ELF-1 (cell line): ENCODE results near the gene NRSN2.
A peak's percentile ranks its signal among the peaks of the same experiment; 100 is the strongest.

ENCODE experiments used
- DNase-seq: peaks from one replicate; pipeline ENCODE4 v3.0.0-alpha.2; 2016; ENCODE audit warnings: low read depth, low spot score

NRSN2 gene, protein sequence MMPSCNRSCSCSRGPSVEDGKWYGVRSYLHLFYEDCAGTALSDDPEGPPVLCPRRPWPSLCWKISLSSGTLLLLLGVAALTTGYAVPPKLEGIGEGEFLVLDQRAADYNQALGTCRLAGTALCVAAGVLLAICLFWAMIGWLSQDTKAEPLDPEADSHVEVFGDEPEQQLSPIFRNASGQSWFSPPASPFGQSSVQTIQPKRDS

DNA sequence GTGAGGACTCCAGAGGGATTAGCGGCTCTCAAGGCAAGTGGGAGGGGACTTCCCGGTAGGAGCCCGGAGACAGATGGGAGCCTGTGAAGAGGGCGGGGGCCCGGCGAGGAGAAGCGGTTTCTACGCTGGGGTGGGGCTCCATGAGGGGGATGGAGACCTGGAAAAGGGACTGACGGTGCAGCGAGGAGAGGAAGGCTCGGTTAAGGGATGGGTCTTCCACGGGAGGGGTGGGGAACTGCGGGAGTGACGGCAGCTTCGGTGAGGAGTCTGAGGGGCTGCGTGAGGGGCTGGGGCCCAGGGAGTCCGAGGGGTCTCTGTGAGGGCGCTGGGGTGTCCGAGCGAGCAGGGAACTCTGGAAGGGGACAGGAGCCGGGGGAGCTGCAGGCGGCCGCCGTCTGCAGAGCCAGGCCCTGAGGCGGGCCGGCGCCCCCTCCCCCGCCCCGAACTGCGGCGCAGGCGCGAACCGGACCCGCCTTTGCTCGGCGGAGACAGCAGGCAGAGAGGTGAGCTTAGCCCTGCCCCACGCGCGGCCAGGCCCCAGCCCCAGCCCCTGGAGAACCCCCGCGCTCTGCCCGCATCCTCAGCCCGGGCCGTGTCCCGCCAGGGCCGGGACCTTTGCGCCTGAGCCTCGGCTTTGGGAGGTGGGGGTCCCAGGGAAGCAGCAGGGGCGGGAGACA lies at the start of gene NRSN2:
Gene NRSN2 (plus strand): TSS at position 472 of the 677 bp plus-strand sequence. CDS start 2,533 bp downstream, outside the sequence.
- DNase-seq = peak; percentile 75

DNA sequence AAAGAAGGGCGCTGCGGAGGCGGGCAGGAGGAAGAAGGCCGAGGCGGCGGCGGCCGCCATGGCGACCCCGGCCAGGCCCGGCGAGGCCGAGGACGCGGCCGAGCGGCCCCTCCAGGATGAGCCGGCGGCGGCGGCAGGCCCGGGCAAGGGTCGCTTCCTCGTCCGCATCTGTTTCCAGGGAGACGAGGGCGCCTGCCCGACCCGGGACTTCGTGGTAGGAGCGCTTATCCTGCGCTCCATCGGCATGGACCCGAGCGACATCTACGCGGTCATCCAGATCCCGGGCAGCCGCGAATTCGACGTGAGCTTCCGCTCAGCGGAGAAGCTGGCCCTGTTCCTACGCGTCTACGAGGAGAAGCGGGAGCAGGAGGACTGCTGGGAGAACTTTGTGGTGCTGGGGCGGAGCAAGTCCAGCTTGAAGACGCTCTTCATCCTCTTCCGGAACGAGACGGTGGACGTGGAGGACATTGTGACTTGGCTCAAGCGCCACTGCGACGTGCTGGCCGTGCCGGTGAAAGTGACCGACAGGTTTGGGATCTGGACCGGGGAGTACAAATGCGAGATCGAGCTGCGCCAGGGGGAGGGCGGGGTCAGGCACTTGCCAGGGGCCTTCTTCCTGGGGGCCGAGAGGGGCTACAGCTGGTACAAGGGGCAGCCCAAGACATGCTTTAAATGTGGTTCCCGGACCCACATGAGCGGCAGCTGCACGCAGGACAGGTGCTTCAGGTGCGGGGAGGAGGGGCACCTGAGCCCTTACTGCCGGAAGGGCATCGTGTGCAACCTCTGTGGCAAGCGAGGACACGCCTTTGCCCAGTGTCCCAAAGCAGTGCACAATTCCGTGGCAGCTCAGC lies 48.8 kb upstream of the NRSN2 start:
- peak; percentile 45 for DNase-seq

DNA sequence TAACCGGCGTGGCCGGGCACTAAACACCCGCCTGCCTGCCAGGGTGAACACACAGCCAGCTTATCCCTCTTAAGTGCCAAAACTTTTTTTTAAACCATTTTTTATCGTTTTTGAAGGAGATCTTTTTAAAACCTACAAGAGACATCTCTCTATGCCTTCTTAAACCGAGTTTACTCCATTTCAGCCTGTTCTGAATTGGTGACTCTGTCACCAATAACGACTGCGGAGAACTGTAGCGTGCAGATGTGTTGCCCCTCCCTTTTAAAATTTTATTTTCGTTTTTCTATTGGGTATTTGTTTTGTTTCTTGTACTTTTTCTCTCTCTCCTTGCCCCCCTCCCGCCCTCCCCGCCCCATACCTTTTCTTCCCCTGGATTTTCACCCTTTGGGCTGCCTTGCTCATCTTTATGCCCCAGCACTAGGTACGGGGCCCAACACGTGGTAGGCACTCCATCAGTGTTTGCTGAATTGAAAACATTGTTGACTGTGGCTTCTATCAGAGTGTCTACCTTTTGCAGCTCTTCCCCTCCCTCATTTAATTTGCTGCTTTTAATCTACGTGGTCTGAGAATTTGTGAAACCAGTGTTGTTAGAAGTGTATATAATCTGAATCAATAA lies 48.0 kb upstream of the NRSN2 start:
- DNase-seq = no peak

DNA sequence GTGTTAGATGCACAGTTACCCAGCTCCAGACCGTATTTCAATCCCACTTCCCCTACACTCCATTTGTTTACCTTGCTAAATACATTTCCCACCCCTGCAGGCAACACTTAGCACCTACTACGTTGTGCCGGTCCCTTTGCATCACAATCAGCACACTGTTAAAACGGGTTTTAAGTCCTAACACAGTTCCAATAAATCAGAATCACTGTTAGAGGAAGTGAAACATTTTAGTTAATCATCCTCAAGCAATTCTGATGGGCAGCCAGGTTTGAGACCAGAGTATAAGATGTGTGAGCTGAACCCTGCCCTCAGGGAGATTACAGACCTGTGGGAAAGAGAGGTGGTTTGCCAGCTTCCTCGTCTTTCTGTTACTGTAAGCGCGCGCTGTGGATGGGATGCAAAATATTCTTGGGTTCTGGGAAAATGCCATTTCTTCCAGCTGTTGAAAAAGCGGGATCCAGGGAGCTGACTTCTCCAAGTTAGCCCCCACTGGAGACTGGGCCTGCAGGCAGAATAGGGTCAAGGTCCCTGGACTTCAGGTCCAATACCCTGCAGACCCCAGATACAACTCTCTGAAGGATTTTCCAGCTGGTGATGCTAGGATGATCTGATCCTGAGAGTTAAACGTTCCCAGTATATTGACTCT lies 46.4 kb upstream of the NRSN2 start:
- DNase-seq = peak; percentile 63

DNA sequence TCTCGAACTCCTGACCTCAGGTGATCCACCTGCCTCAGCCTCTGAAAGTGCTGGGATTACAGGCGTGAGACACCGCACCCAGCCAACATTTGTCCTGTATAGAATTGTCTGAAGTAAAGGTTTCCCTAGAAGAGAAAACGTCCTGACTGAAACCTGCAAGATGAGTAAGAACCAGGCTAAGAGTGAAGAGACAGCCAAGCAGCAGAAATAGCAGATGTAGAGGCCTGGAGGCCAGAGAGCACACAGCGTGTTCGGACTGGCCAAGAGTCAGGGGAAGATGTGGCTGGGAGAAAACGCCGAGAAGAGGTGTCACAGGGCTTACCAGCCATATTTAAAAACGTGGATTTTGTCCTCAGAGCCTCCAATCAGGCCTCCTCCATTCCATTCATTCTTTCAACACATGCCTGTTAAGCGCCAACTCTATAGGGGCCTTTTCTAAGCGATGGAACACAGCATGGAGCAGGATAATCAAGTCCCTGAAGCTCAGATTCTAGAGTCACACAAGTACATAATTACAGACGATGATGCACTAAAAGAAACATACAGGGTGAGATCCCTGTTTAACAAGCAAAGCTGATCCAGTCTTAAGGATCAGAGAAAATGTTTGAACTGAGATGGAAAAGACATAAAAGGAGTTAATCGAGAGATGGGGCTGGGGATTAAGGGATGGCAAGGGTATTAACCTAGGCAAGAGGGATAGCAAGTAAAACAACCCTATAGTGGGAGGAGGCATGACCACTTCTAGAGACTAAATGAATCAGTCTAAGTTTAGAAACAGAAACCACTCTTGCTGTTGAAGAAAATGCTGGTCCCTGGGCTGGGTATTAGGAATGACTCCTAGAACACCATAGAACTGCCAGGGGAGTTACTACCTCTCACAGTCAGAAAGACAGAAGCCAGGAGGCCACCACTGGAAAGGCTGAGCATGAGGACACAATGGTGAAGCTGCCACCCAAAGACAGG lies 44.7 kb upstream of the NRSN2 start:
- no peak for DNase-seq

DNA sequence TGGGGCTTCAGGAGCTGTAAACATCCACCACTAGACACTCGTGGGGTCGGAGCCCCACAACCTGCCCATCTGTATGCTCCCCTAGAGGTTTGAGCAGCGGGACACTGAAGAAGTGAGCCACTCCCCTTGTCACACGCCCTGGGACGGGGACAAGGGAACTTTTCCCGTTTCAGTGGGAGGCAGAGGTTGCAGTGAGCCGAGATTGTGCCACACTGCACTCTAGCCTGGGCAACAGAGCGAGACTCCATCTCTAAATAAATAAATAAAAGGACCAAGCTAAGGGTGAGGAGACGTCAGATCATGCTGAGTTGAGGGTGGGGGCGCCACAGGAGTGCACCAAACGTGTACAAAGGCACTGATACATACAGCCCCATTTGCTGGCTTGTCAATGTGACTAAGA lies 41.2 kb upstream of the NRSN2 start:
- DNase-seq = no peak

DNA sequence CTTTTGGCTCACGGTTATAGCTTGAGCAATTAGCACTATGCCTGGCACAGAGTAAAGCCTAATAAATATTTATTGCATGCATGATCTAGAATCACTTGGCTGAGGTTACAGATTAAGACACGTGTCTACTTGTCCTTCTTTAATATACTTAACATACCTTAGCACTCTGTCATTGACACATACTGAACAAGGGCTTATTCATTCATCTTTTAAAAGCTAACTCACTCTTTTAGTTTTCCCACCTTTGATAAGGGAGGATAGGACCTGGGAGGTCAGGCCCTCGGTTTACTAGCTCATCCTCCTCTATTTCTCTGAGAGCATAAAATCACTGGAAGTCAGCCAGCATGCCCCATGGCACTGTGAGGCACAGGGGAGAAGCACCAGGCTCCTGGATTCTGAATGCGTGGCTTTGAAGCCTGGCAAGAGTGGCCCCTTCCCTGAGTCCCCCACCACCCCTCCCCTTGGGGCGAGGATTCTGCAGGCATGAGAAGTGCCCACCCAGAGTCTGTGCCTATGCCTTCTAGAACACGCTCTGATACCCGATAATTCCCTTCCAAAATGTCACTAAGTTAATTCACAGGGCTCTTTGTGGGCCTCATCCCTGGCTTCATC lies 38.4 kb upstream of the NRSN2 start:
- no peak for DNase-seq

DNA sequence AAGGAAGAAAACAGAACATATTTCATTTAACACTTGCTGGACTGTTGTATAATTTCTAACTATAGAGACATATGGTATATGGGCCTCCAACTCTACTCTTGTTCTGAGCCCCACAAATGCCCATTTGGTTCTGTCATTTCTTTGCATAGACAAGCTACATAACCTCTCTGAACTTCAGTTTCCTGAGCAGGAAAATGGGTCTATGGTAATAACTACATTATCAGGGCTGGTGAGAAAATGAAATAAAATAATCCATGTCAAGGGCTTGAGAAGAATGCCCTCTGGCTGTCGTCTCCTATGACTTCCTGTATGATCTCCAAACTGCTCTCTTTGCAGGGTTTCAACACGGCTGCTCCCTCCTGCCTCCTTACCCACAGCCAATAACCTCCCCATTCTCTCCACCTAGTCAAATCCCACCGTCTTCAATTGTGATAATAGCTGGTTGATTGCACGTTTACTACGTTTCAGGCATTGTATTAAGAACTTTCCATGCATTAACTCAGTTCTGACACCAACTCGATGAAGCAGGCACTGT lies 37.5 kb upstream of the NRSN2 start:
- no peak for DNase-seq

DNA sequence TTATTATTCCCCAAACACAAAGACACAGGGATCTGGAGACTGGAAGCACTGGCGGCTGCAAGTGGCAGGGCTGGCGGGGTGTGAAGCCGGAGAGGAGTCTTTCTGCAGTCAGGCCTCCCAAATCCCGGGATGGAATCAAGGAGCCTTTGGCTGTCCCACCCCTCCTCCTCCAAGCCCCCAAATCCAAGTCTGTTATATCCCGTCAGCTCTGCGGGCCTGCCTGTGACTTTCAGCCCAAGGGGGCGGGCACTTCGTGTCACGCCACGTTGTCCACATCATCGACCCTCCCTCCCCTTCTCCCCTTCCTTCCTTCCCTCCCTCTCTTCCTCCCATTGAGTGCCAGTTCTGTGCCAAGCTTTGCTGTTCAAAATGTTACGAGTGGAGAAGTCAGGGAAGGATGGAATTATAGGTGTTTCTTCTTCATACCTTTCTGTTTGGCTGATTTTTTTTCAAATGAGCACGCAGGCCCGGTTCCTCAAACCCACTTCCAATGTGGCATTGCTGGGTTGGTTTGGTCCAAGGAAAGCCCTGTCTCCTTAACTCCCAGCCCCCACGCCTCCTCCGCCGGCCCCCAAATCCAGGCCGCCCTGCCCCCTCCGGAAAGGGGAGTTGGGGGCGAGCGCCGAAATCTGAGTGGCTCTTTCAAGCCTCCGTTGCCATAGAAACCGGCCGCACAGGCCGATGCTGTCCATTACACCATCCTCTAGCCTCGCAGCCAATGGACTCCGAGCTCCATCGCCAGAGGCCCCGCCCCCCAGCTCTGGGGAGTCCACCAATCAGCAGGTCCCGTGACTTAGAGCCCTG lies 36.9 kb upstream of the NRSN2 start:
- DNase-seq = peak; percentile 99

DNA sequence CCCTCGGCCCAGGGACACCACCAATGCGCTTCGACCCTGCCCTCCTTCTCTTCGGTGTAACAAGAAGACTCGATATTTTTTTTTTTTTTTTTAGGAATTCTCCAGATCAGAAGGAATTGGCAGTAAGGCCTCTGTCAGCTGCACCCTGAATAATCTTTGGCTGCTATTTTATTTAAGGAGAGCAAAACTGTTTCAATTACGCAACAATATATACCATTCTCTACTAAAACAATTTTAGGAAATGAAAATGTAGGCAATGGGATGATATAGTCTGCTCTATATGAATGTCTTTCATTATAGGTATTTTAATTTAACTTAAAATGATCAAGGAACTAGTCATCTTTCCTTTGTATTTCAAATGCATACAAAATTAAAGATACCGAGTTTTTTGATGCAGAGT lies 36.3 kb upstream of the NRSN2 start:
- DNase-seq = no peak

DNA sequence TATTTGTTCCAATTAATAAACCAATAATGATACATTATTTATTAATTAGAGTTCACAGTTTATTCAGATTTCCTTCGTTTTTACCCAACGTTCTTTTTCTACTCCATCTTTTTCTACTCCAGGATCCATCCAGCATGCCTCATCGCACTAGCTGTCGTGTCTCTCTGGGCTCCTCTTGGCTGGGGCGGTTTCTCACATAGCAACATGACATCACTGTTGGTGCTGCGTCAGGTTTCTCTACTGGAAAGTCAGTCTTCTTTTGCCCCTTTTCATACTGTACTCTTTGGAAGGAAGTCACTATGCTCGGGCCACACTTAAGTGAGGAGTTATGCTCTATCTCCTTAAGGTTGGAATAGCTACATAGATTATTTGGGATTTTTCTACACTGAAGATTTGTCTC lies 35.3 kb upstream of the NRSN2 start:
- no peak for DNase-seq

DNA sequence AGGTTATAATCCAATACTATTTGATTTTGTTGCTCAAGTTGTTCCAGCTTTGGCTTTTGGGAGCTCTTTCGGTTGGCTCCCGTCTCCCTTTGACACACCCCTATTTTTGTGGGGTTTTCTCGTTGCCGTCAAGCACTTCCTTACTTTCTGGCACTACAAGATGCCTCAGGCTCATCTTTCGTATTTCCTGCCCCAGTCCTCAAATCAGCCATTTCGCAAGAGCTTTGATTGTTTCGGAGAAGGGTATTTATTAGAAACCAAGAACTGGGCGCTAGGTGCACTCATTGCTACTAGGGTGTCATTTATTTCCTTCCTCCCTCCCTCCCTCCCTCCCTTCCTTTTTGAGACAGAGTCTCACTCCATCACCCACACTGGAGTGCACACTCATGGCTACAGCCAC lies 34.8 kb upstream of the NRSN2 start:
- no peak for DNase-seq

DNA sequence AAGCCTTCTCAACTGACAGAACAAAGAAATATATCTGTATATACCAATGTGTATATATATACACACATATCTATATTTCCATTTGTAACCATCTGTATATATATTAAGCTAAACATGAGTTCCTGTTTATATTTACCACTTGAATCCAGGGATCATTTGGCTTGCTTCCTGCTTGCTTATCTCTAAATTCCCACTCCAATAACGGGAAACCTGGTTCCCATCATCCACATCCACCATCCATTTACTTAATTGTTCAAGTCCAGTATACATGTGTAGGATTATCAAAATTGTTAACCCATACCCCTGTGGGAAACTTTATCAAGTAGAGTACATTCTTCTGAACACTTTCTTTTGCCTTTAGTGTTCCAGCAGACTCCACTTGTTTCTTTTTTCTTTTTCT lies 34.0 kb upstream of the NRSN2 start:
- DNase-seq = no peak

DNA sequence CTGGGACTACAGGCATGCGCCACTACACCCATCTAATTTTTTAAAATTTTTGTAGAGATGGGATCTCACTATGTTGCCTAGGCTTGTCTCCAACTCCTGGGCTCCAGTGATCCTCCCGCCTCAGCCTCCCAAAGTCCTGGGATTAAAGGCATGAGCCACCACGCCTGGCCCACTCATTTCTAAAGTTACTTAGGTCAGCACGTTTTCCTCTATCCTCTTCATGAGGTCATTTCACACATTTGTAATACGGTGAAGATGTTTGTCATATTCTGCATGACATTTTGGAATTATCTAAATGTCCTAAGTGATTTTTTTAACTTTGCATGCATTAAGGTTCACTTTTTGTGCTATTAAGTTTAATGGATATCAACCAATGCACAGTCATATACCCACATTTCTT lies 33.5 kb upstream of the NRSN2 start:
- no peak for DNase-seq

DNA sequence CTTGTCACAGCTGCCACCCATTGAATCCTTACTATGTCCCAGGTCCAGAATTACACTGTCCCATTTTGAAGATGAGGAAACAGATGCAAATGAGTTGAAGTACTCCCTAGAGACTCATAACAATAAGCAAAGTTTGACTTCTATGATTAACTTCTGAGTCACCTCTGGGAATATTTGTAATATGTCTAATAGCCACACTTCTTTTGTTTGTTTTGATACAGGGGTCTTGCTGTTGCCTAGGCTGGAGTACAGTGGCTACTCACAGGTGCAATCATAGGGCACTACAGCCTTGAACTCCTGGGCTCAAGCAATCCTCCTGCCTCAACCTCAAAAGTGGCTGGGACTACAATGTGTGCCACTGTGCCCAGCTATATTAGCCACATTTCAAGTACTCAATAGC lies 33.0 kb upstream of the NRSN2 start:
- DNase-seq = no peak

DNA sequence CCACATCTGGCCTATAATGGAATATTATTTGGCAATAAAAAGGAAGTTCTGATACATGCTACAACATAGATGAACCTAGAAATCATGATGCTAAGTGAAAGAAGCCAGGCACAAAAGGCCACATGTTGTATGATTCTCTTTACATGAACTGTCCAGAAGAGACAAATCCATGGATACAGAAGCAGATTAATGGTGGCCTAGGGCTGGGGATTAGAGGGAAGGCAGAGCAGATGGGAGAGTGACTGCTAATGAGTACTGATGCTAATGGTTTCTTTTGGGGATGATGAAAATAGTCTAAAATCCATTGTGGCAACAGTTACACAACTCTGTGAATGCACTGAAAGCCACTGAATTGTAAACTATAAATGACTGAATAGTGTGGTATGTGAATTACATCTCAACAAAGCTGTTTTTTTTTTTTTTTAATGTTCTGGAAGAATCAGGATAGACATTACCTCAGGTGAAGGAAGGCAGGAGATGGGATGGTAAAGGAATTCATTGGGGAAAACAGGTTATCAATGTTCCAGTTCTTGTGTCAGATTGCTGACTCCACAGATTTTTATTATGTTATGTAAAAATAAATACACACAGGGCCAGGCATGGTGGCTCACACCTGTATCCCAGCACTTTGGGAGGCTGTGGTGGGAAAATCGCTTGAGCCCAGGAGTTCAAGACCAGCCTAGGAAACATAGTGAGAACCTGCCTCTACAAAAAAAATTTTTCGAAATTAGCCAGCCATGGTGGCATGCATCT lies 30.4 kb upstream of the NRSN2 start:
- no peak for DNase-seq

DNA sequence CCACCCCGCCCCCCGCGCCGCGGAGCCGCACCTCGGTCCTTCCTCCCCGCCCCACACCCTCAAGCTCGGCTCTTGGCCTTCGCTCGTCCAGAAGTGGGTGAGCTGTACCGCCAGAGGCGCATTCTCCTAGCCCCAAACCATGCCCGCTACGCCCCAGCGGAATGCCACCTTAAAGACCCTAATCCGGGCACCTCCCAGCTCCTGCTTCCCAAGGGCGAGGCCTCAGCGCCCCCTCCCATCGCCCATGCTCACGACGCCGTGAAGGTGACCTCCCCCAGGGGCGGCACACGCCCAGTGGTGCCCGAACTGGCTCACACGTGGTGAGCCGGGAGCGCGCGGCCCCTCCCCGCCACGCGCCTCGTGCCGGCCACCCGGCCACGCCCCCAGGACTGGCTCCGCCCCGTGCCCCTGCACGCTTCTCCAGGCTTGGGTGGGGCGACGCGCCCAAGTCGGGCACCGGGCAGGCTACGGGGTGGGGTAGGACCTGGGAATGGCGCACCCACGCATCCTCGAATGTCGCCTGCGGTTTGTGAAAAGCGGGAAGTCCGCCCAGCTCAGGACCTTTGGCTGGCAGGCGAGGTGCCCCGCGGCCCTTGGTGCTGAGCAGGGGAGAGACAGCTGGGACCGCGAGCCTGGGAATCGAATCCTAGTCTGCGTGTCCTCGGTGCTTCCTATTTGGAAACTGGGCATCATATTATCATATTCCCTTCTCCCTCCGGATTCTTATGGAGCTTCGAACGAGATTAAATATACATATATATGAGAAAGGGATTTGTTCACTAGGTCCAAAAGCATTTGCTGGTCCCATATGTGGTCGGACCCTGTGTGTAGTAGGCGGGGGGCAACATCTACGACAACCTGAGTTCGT lies 22.5 kb upstream of the NRSN2 start:
- peak; percentile 93 for DNase-seq
